SK-N-SH (cell line): ENCODE data around the gene XG. TPM values are rescaled to one million over a fixed set of nuclear protein-coding genes. Genes with fewer than 3 reads are reported as not detected.
A peak's percentile ranks its signal among the peaks of the same experiment; 100 is the strongest.
"Not testable (repeated sequence)": the region's sequence is repeated elsewhere in the genome, so short reads cannot be mapped to it uniquely, and the experiment has no call there.

Experiments used
- CTCF ChIA-PET: fragments of 300-600, 350-600 bp; formaldehyde crosslinking; extraction: SDS; loops from one replicate; lab custom pipeline; 2021; lab: Yijun Ruan, JAX
- POLR2A ChIA-PET: fragments of 350-600 bp; sonication (Branson Sonifier 250); formaldehyde crosslinking; extraction: SDS; loops from one replicate; lab custom pipeline; 2020; ENCODE audit warnings: antibody characterized with exemption, inconsistent platforms; lab: Yijun Ruan, JAX
- DNase-seq: peaks from one replicate; pipeline ENCODE4 v3.0.0; 2012
- H2AFZ ChIP-seq: fragments of 200-600 bp; sonication (generic); 2 replicates; pipeline ENCODE4 v1.8.1; 2016; ENCODE audit warnings: antibody characterized with exemption, mild to moderate bottlenecking, low read depth
- H3F3A ChIP-seq: fragments of 200-600 bp; sonication (generic); replicated peaks from 2 replicates; pipeline ENCODE3; 2016; ENCODE audit warnings: antibody characterized with exemption, mild to moderate bottlenecking; ENCODE audit not compliant: insufficient read depth
- H3K27ac ChIP-seq, 2 experiments: fragments of 200-500 bp in 1 of 2; fragments of 200-600 bp in 1 of 2; sonication (Bioruptor generic) in 1 of 2; sonication (generic), shearing (Covaris generic) in 1 of 2; 2 replicates each; pipeline versions ENCODE4 v1.5.1 to v1.6.1; 2014 to 2016; ENCODE audit warnings: low read depth in 2 of 2, inconsistent platforms in 1 of 2, low read length in 1 of 2, mild to moderate bottlenecking in 1 of 2, mixed read lengths in 1 of 2
- H3K27me3 ChIP-seq: fragments of 200-600 bp; sonication (generic), shearing (Covaris generic); 2 replicates; pipeline ENCODE4 v1.6.1; 2016; ENCODE audit warnings: mixed run types; ENCODE audit not compliant: insufficient read depth
- H3K36me3 ChIP-seq, 2 experiments: fragments of 200-500 bp in 1 of 2; fragments of 200-600 bp in 1 of 2; sonication (Bioruptor generic) in 1 of 2; sonication (generic) in 1 of 2; replicated peaks in 1 of 2; 2 replicates each; pipeline versions ENCODE3 to v1.5.1; 2014 to 2016; ENCODE audit warnings: low read length in 1 of 2, mild to moderate bottlenecking in 1 of 2; ENCODE audit not compliant: insufficient read depth in 2 of 2, control insufficient read depth in 1 of 2
- H3K4me1 ChIP-seq, 2 experiments: fragments of 200-500 bp in 1 of 2; fragments of 200-600 bp in 1 of 2; sonication (Bioruptor generic) in 1 of 2; sonication (generic), shearing (Covaris generic) in 1 of 2; 2 replicates each; pipeline versions ENCODE4 v1.5.1 to v1.6.1; 2014 to 2016; ENCODE audit warnings: low read depth in 1 of 2, low read length in 1 of 2, mixed run types in 1 of 2; ENCODE audit not compliant: insufficient read depth in 2 of 2, control insufficient read depth in 1 of 2
- H3K4me2 ChIP-seq: fragments of 200-600 bp; sonication (generic), shearing (Covaris generic); 2 replicates; pipeline ENCODE4 v1.6.1; 2017; ENCODE audit warnings: mixed run types
- H3K4me3 ChIP-seq, 2 experiments: fragments of 200-500 bp in 1 of 2; fragments of 200-600 bp in 1 of 2; sonication (Bioruptor generic) in 1 of 2; sonication (generic), shearing (Covaris generic) in 1 of 2; 2 replicates each; pipeline versions ENCODE4 v1.5.1 to v1.8.1; 2014 to 2016; ENCODE audit warnings: low read depth in 2 of 2, inconsistent platforms in 1 of 2, low read length in 1 of 2, mild to moderate bottlenecking in 1 of 2, mixed read lengths in 1 of 2, moderate library complexity in 1 of 2
- H3K79me2 ChIP-seq: fragments of 200-600 bp; sonication (generic); 2 replicates; pipeline ENCODE4 v1.8.1; 2017; ENCODE audit warnings: mild to moderate bottlenecking; ENCODE audit not compliant: insufficient read depth
- H3K9ac ChIP-seq: fragments of 200-600 bp; sonication (generic); 2 replicates; pipeline ENCODE4 v1.6.1; 2017; ENCODE audit warnings: mixed run types
- H3K9me2 ChIP-seq: fragments of 200-600 bp; sonication (generic); 2 replicates; pipeline ENCODE4 v1.6.1; 2017; ENCODE audit warnings: mixed run types
- H3K9me3 ChIP-seq: fragments of 200-600 bp; sonication (generic); 2 replicates; pipeline ENCODE4 v1.6.1; 2017; ENCODE audit warnings: mixed run types, mild to moderate bottlenecking, moderate library complexity
- H4K20me1 ChIP-seq: fragments of 200-600 bp; sonication (generic); 2 replicates; pipeline ENCODE4 v1.6.1; 2017; ENCODE audit warnings: mild to moderate bottlenecking, mixed run types; ENCODE audit not compliant: insufficient read depth
- SMC3 ChIP-seq: IDR thresholded peaks from 2 replicates; pipeline ENCODE4 v1.6.1; 2012; ENCODE audit warnings: low read depth, low read length, improper control_type of control experiment
- WGBS: methylation state at CpG from one replicate; pipeline ENCODE4 v1.1.6; 2017; ENCODE audit warnings: low lambda C conversion rate; 5-methylcytosine and 5-hydroxymethylcytosine counted together
- polyA plus RNA-seq, 3 experiments: library from polyadenylated mRNA; depleted of rRNA; stranded (reverse); fragments of >200 nt; gene quantifications; 2 replicates each; pipeline ENCODE4 v1.2.3, GENCODE V29; 2012

XG gene
- polyA plus RNA-seq, 1 of the 3 experiments (the other 2 are of a cell fraction): 0.76 TPM

- CTCF ChIA-PET: no interaction called here
- DNase-seq: no peak
- H3K27me3 ChIP-seq: no peaks in the 10 kb centered on the region; the same call in 1 of the 2 replicates
- POLR2A ChIA-PET: no interaction called here
- H3K36me3 ChIP-seq: no peaks in the 10 kb centered on the region
- H3K9ac ChIP-seq: no peak overlapping the region
- H3K79me2 ChIP-seq: no peaks in the 10 kb centered on the region
- TF ChIP-seq SMC3: no peak
- peaks cover 0 to 3% of the 10 kb centered on the region in 2 experiments; a peak in 1 of 4 replicates for H3K4me1 ChIP-seq
- no peaks in the 10 kb centered on the region for H3K9me3 ChIP-seq
- H3K4me2 ChIP-seq: no peak overlapping the region
- H3K27ac ChIP-seq: no peak overlapping the region
- no peak overlapping the region for H3K4me3 ChIP-seq
- H3F3A ChIP-seq: peaks cover 16% of the 10 kb centered on the region
- no peak overlapping the region for H2AFZ ChIP-seq
- WGBS: 55% methylated on average over 4 of the region's 4 CpGs
- no peaks in the 10 kb centered on the region for H4K20me1 ChIP-seq
- no peaks in the 10 kb centered on the region for H3K9me2 ChIP-seq
Observed at GRCh38 chrX:2801223-2801622, 49.4 kb downstream of the XG start.

GRCh38 chrX:2802376-2803090, 50.7 kb downstream of the XG start:
- H3K9me2 ChIP-seq, H3K36me3 ChIP-seq, CTCF ChIA-PET, POLR2A ChIA-PET, H2AFZ ChIP-seq, H3K79me2 ChIP-seq, H3K4me3 ChIP-seq, H3K9ac ChIP-seq, H3K27me3 ChIP-seq, H4K20me1 ChIP-seq, H3K9me3 ChIP-seq, H3K4me1 ChIP-seq, DNase-seq: not testable (repeated sequence)
- H3K4me2 ChIP-seq: peak overlapping the region; percentile 7; the same call in 1 of the 2 replicates
- peak overlapping the region in 1 of 2 experiments; percentile 24; a peak in 2 of 4 replicates for H3K27ac ChIP-seq
- peaks cover 16% of the 10 kb centered on the region for H3F3A ChIP-seq
- 50% methylated on average over 18 of the region's 18 CpGs for WGBS

GRCh38 chrX:2803486-2803885, 51.6 kb downstream of the XG start:
- H3K4me3 ChIP-seq, H3K9me3 ChIP-seq, H3K4me1 ChIP-seq, H3K79me2 ChIP-seq, CTCF ChIA-PET, H3K9ac ChIP-seq, DNase-seq, H3K36me3 ChIP-seq, POLR2A ChIA-PET, H3K27me3 ChIP-seq, H4K20me1 ChIP-seq, H2AFZ ChIP-seq, H3K27ac ChIP-seq, H3K9me2 ChIP-seq, H3K4me2 ChIP-seq: not testable (repeated sequence)
- 58% methylated on average over 8 of the region's 8 CpGs for WGBS
- H3F3A ChIP-seq: peaks cover 16% of the 10 kb centered on the region

GRCh38 chrX:2804106-2804843, 52.4 kb downstream of the XG start:
- H3K27me3 ChIP-seq, H3K9ac ChIP-seq, H3K9me2 ChIP-seq, H3K4me3 ChIP-seq, H3K4me2 ChIP-seq, POLR2A ChIA-PET, H3K79me2 ChIP-seq, H3K36me3 ChIP-seq, CTCF ChIA-PET, DNase-seq, H3K9me3 ChIP-seq, H4K20me1 ChIP-seq, H3K4me1 ChIP-seq: not testable (repeated sequence)
- Histone ChIP-seq H3K27ac (peak overlapping the region in 1 of 2 experiments; percentile 41; a peak in 1 of 4 replicates), H3F3A (peaks cover 16% of the 10 kb centered on the region), H2AFZ (0 out of 2 replicates have a peak overlapping the region, but pooled peaks have one; percentile 42)
- WGBS: 61% methylated on average over 15 of the region's 18 CpGs
